RKO (cell line): ENCODE data around the gene RCOR1.

ENCODE experiments used
- DNase-seq: peaks from one replicate; pipeline ENCODE4 v3.0.0-alpha.2; 2016; ENCODE audit warnings: low spot score

Gene RCOR1

GRCh38 chr14:102726191-102726949 lies 133.9 kb downstream of the RCOR1 start:
- DNase-seq = no peak

DNA sequence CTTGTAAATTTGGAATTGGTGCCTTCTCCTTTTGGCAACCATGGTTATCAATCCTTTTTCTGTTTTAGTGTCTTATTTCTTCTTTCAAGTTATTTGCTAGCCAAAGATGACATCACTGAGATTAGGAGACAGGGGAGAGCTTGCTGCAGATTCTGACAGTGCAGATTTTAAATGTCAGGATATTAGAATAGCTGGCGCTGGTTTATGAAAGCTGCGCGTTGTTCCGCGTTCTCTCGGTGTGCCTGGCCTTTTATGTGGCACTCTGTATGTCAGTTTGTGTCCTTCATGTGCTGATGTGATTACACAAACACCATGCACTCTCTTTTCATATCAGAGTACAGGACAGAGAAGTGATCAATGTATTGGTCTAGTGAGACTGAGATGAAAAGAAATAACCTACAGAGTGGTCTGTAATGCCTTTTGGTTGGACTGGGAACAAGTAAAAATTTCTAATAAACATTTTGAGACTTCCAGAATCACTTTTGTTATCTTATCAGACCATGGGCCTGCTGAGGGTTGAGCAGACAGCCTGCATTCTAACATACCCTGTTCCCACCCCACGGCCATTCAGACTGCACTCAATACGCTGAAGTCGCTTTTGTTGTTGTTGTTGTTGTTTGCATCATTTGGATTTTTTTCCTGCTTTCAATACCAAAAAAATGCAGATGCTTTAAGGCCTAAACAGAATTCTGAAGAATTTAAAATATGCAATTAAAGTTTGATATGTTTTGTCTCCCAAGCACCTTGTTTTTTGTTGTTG lies 135.1 kb downstream of the RCOR1 start:
- no peak for DNase-seq

DNA sequence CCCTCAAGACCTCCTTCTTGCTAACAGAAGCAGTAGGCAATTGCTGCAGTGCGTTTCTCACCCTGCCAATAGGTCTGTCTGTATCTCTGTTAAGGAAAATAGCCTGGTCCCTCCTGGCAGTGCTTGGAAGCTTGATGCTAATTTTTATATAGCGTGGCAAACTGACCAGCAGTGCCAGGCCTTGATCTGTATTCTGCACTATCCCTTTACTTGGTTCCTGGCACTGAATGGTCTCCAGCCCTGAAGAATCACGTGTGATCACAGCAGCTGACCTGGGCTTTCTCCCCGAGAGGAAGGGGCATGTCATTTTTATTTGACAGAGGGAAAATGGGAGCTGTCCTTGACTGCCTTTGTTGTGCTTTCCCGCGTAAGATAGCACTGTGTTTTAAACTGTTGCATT lies 136.1 kb downstream of the RCOR1 start:
- no peak for DNase-seq

DNA sequence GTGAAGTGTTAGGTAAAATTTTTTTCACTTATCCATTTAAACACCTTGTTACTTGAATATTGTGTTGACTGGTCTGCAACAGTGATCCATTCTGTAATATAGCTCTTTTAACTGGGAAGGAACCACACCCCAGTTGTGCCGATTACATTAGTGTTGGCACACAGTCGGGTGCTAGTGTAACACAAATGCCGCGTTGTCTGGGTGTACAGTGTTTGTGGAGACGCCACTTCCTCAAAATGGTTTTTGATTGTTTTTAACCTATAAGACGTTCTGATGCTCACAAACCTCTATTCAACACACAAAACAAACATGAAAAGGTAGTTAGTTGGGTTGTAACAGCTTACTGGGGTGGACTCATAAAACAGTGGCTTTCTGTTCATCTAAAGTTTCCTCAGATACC lies 136.8 kb downstream of the RCOR1 start:
- DNase-seq = no peak

DNA sequence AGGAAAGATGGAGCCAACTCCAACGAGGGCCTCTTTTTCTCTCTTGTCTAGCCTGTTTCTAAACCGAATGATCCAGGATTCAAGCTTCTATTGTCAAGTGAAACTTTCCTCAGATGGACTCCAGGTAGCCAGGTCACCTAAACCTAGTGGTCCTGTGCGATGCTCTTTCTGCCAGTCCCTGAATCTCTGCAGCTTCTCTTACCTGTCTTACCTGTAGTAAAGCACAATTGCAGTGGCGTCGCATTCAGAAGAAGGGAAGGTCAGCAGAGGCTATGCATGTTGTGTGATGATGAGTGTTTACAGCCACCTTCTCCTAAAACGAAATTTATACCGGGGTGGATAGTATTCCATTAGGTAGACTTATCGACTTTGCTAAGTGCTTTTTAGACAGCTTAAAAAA lies 137.4 kb downstream of the RCOR1 start:
- no peak for DNase-seq

DNA sequence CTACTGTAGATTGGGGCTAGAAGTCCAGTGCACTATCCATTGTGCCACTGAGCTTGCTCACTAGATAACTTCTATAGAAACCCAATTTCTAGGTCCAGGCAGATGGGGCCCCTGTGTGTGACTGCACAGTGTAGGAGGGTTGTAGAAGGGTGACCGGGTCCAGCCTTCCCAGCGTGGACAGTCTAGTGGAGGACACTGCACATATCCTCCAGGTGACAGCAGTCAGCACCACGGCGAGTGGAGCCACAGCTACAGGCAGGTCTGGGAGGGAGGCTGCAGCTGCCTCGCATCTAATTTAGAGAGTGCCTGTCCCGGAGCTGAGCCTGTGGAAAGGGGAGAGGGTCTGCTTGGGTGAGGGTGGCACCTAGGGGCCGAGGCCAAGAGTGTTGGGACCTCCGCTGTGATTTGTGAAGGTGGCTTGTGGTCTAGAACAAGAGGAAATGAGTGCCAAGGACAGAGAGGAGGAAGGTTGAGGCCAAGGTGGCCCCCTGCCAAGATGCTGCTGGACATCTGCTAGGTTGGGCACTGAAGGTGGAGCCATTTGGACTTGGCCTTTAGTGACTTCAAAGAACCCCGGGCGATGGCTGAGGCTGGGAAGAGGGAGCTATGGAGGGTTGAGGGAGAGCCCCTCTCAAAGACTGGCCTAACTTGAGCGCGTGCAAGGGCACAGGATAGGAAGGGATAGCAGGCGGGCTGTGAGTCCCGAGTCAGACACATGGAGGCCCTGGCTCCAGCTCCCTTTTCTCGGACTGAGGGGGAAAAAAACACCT lies 138.8 kb downstream of the RCOR1 start:
- DNase-seq = no peak

GRCh38 chr14:102731871-102732800 lies 139.7 kb downstream of the RCOR1 start:
- DNase-seq = no peak

DNA sequence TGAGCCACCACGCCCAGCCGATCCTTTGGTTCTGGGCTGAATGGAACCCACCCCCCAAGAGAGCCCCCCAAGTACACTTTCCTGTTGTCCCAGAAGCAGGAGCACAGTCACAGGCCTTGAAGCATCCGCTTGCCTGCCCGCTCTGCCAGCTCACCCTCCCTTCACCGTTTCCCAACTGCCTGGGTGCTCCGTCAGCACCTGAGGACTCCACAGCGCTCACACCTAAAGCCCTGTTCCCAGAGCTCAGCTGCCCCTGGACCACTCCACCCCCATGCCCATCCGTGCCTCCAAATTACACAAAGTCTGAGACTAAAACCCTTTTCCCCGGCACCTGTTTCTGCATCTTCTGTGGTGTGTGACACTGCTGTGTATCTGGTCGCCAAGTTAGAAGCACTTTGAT lies 140.5 kb downstream of the RCOR1 start:
- no peak for DNase-seq

DNA sequence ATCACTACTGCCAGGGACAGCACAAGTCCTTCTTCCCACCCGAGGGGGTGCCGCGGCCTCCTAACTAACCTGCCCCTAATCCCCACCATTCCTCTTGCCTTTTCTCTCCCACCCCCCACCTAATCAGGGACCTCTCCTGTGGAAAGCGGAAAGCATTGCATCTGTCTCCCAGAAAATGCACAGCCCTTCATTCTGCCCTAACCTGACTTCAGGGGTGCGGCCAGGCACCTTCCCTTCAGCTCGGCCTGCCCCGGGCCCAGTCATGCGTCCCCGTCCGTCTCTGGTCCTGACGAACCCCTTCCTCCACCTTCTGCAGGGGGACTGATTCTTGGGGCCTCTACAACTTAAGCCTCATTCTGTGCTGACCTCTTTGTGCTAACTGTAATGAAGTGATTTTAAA lies 140.9 kb downstream of the RCOR1 start:
- no peak for DNase-seq

DNA sequence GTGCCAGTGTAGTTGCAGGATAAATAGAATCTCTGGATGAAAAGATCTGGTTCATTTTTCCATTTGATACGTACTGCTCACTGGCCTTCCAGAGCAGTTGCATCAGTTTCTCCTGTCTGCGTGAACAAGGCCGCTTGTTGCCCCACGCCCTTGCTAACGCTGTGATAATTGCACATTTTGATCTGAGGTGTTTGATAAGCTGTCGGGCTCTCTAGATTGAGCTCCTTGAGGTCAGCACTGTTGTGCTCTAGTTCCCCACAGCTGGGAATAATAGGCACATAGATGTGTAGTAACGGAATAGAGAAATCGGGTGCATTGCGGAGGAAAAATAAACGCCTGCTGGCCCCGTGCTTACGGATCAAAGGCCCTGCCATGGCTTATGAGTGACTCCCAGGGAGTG lies 142.0 kb downstream of the RCOR1 start:
- DNase-seq = no peak

- no peak for DNase-seq
Measured at GRCh38 chr14:102736956-102737355, 144.5 kb downstream of the RCOR1 start.

DNA sequence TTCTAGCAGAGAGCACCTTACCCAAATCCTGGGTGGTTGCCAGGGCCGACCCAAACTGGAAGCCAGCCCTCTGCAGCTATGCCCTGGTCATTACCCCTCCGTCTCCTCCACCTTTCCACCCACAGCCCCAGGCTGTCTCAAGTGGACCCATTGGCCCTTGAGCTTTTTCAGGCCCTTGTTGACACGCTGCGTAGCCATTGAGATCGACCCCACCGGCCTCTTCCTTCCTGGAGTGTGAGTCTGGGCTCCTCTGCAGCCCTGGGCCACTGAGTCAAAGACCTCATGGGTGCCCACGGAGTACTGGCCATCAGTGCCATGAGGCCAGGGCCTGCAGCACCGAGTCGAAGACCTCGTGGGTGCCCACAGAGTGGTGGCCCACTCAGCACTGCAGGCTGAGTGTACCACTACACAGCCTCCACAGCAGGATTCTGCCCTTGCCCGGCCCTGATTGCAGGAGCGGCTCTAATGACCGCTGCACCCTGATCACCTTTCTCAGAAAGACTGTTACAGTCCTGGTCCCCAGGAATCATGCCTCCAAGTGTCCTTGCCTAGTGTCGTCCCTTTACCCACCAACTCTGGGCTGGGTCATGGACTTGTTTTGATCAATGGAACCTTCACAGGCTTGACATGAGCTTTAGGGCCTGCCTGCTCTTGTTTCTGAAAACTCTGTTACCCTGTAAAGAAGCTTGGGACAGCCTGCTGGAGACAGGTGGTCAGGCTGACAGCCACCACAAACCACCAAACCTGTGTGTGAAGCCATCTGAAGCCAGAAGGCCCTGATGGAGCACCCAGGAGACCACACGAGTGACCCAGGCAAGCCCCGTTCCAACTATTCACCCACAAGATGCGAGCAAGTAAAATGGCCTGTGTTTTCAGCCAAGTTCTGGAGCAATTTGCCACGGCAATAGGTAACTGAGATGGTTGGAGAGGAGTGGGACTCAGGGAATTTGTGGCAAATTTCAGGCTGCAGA lies 145.2 kb downstream of the RCOR1 start:
- no peak for DNase-seq

- no peak for DNase-seq
Measured at GRCh38 chr14:102738373-102739189, 146.1 kb downstream of the RCOR1 start.

DNA sequence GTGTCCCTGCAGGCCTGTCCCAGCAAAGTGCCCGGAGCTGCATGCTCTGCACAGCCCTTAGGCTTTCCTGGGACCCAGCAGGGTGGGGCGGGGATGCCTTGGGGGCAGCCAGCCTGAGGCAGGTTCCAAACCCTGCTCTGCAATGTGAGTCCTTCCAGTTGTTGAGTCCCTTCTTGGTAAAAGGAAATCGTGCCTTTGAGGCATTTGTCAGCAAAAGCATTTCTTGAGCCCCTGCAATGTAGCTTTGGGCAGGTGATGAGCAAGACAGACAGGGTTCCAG lies 146.7 kb downstream of the RCOR1 start:
- no peak for DNase-seq

- no peak for DNase-seq
Measured at GRCh38 chr14:102746634-102747438, 154.4 kb downstream of the RCOR1 start.

- no peak for DNase-seq
Measured at GRCh38 chr14:102748806-102749205, 156.4 kb downstream of the RCOR1 start.

DNA sequence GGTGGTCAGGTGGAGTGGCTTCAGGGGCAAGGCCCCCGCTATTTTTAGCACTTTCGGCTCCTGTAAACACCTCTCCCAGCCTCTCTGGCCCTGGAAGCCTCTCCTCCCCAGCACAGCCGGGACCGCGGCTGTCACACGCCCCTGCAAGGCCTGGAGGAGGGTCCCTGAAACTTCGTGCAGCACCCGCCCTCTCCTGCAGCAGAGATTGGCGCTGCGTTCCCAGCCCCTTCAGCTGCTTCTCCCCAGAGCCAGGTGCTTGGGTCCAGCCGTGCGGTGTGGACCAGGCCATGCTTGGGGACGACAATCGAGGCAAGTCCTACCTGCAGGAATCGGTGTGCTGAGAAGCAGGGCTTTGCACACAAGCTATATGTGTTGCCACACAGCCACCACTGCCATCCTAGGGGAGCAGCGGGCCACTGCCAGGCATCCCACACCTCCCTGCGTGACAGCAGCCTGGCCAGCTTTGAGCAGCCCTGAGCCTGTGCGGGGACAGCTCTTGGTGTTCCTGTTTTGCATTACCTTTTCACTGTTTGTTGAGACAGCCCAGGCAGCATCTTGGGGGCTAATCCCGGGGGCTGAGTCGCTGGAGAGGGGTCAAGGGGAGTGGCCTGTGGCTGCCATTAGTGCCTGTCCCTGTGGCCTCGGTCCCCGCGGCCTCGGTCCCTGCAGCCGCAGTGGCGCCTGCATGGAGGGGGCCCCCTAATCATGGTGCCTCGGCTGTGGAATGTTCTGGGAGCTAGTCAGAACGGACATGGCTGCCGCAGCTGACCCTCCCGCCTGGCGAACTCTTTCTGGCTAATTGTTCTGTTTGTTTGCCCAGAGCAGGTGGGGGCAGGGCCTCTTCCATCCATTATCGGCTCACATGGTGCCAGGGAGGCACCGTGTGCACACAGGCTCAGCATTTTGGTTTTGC lies 157.2 kb downstream of the RCOR1 start:
- DNase-seq = no peak

GRCh38 chr14:102750376-102750775 lies 157.9 kb downstream of the RCOR1 start:
- DNase-seq = no peak
